ENCODE results near the gene ATG7.

Gene ATG7

DNA sequence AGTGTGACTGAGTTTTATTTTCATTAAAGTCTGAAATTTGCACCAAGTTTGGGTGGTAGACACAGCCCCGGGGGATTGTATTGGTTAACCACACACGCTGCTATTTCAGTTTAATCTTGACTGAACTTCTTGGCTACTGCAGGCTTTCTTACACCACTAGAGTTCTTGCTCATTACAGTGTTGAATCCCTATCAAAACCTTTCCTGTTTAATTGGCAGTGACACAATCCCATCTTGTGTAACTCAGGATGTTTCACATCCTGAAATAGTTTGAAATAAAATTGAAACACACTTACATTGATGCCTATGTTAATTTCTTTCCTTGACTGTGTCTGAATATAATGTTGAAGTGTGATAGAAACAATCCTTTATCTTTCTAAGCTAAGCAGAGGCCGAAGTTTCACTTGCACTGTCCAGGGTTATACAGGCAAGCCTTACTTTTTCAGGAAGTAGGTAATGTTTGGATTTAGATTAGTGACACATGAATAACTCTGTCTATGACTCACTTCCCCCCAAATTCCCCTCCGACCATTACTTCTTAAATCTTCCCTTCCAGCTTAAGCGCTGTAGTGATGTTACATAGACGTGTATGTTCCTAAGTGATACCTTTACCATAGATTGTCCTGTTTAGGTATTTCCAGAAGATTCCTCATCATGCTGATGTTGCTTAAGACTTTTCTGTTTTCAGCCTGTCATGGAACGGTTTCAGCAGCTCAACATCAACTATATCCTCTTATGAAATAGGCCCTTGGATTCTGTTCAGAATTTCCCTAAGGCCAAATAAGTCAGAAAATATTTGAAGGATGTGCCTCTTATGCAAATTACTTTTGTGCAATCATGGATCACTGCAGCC is 16.8 kb downstream of the ATG7 start:
- peaks cover 12% of the 10 kb centered on the region for H3K4me1 ChIP-seq (ENCODE audit: low read depth, poor library complexity, severe bottlenecking)
- peaks cover 12% of the 10 kb centered on the region; the same call in 1 of the 2 replicates for H3K79me2 ChIP-seq (ENCODE audit: insufficient read depth, low read depth)
- TF ChIP-seq, protein P1, sequence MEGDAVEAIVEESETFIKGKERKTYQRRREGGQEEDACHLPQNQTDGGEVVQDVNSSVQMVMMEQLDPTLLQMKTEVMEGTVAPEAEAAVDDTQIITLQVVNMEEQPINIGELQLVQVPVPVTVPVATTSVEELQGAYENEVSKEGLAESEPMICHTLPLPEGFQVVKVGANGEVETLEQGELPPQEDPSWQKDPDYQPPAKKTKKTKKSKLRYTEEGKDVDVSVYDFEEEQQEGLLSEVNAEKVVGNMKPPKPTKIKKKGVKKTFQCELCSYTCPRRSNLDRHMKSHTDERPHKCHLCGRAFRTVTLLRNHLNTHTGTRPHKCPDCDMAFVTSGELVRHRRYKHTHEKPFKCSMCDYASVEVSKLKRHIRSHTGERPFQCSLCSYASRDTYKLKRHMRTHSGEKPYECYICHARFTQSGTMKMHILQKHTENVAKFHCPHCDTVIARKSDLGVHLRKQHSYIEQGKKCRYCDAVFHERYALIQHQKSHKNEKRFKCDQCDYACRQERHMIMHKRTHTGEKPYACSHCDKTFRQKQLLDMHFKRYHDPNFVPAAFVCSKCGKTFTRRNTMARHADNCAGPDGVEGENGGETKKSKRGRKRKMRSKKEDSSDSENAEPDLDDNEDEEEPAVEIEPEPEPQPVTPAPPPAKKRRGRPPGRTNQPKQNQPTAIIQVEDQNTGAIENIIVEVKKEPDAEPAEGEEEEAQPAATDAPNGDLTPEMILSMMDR (conservative IDR thresholded peaks at IDR 0.05; ENCODE audit: low read depth, low read length) = no peak
- H3K36me3 ChIP-seq (ENCODE audit: insufficient read depth) = no peaks in the 10 kb centered on the region
- no peak overlapping the region for H3K27ac ChIP-seq
- no peaks in the 10 kb centered on the region for H3K27me3 ChIP-seq (ENCODE audit: insufficient read depth, low read depth)
- H3K4me2 ChIP-seq = no peak overlapping the region
- no peaks in the 10 kb centered on the region for H4K20me1 ChIP-seq (ENCODE audit: insufficient read depth)
- no peak overlapping the region for H2AFZ ChIP-seq (ENCODE audit: low read depth)
- no peak overlapping the region for H3K9ac ChIP-seq
- no peak overlapping the region for H3K4me3 ChIP-seq (IDR thresholded peaks at IDR 0.05; ENCODE audit: insufficient read depth, low read depth, low read length)

- no peak overlapping the region for H3K27ac ChIP-seq
- no peak overlapping the region for H3K4me3 ChIP-seq (IDR thresholded peaks at IDR 0.05; ENCODE audit: insufficient read depth, low read depth, low read length)
These were observed 17.7 kb downstream of the ATG7 start for GRCh38 chr3:11289864-11290263.

DNA sequence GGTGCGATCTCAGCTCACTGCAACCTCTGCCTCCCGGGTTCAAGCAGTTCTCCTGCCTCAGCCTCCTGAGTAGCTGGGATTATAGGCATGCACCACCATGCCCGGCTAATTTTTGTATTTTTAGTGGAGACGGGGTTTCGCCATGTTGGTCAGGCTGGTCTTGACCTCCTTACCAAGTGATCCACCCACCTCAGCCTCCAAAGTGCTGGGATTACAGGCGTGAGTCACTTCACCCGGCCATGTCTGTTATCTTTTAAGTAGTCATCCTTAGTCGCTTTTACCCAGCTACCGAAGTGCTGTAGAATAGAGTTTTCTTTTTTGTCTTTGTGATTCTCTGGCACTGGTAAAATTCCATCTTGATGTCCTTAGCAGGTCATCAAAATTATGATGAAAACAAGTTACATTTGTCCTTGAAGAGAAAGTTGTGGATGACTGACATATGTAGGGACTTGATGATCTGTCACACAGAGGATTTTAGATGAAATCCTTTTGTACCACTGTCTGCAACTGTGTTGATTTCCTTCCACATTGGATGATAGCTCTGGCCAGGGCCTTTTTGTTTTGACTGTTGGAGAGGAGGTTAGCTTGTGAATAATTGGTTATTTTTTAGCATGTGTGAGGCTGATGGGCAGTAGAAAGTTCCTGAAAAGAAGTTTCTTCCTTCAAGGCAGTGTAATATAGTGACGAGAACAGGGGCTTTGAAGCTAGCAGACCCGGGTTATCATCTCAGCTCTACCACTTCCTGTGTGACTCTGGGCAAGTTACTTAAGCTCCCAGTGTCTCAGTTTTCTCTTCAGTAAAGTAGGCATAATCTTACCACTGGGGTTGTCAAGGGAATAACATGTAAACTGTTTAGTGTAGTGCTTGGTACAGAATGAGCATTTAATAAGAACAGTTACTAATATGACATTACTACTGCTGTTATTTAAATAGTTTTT is 18.8 kb downstream of the ATG7 start:
- Histone ChIP-seq H4K20me1 (ENCODE audit: insufficient read depth) (no peaks in the 10 kb centered on the region), H3K4me2 (no peak overlapping the region), H3K27me3 (ENCODE audit: insufficient read depth, low read depth) (no peaks in the 10 kb centered on the region), H2AFZ (ENCODE audit: low read depth) (no peak overlapping the region), H3K79me2 (ENCODE audit: insufficient read depth, low read depth) (peaks cover 3% of the 10 kb centered on the region; the same call in 1 of the 2 replicates), H3K36me3 (ENCODE audit: insufficient read depth) (no peaks in the 10 kb centered on the region), H3K27ac (no peak overlapping the region), H3K4me3 (IDR thresholded peaks at IDR 0.05; ENCODE audit: insufficient read depth, low read depth, low read length) (no peak overlapping the region), H3K4me1 (ENCODE audit: low read depth, poor library complexity, severe bottlenecking) (peaks cover 5% of the 10 kb centered on the region), H3K9ac (no peak overlapping the region)
- TF ChIP-seq, protein P1 (conservative IDR thresholded peaks at IDR 0.05; ENCODE audit: low read depth, low read length) = no peak

More at GRCh38 chr3:11289864-11290263, 17.7 kb downstream of the ATG7 start:
- Histone ChIP-seq H4K20me1 (ENCODE audit: insufficient read depth) (no peaks in the 10 kb centered on the region), H2AFZ (ENCODE audit: low read depth) (no peak overlapping the region), H3K4me1 (ENCODE audit: low read depth, poor library complexity, severe bottlenecking) (peaks cover 5% of the 10 kb centered on the region), H3K27me3 (ENCODE audit: insufficient read depth, low read depth) (no peaks in the 10 kb centered on the region), H3K9ac (no peak overlapping the region), H3K36me3 (ENCODE audit: insufficient read depth) (no peaks in the 10 kb centered on the region), H3K4me2 (no peak overlapping the region), H3K79me2 (ENCODE audit: insufficient read depth, low read depth) (peaks cover 7% of the 10 kb centered on the region; the same call in 1 of the 2 replicates)
- TF ChIP-seq, protein P1 (conservative IDR thresholded peaks at IDR 0.05; ENCODE audit: low read depth, low read length) = no peak

GRCh38 chr3:11291808-11292207 is 19.6 kb downstream of the ATG7 start:
- TF ChIP-seq, protein P1 (conservative IDR thresholded peaks at IDR 0.05; ENCODE audit: low read depth, low read length) = no peak
- H3K4me1 ChIP-seq (ENCODE audit: low read depth, poor library complexity, severe bottlenecking) = peaks cover 5% of the 10 kb centered on the region
- H3K9ac ChIP-seq = no peak overlapping the region
- H3K27me3 ChIP-seq (ENCODE audit: insufficient read depth, low read depth) = no peaks in the 10 kb centered on the region
- H2AFZ ChIP-seq (ENCODE audit: low read depth) = no peak overlapping the region
- H3K79me2 ChIP-seq (ENCODE audit: insufficient read depth, low read depth) = no peaks in the 10 kb centered on the region
- no peak overlapping the region for H3K4me3 ChIP-seq (IDR thresholded peaks at IDR 0.05; ENCODE audit: insufficient read depth, low read depth, low read length)
- H4K20me1 ChIP-seq (ENCODE audit: insufficient read depth) = no peaks in the 10 kb centered on the region
- no peak overlapping the region for H3K4me2 ChIP-seq
- no peaks in the 10 kb centered on the region for H3K36me3 ChIP-seq (ENCODE audit: insufficient read depth)
- H3K27ac ChIP-seq = no peak overlapping the region
